K562 (cell line): ENCODE results near the gene EFNA2. TPM values are rescaled to one million over a fixed set of nuclear protein-coding genes. Genes with fewer than 3 reads are reported as not detected.

Source experiments
- ATAC-seq: fragments of 200-7000 bp; cut with Tn5 transposase; 3 replicates; pipeline ENCODE4 v1.9.1; 2020; ENCODE audit warnings: moderate library complexity
- BruUV-seq: library from RNA; stranded (reverse); fragments of 400-500 nt; replicated peaks from 2 replicates; lab custom pipeline; 2021; lab: Mats Ljungman, UMichigan
- CTCF ChIA-PET: fragments of 300-600 bp; formaldehyde crosslinking; extraction: SDS; loops from one replicate; lab custom pipeline; 2021; ENCODE audit warnings: low intra/inter-chr PET ratio; lab: Yijun Ruan, JAX
- POLR2A ChIA-PET: fragments of 300-600, 350-650 bp; sonication (Branson Sonifier 250); formaldehyde crosslinking; extraction: SDS; loops from one replicate; lab custom pipeline; 2021; ENCODE audit warnings: antibody characterized with exemption, inconsistent platforms; lab: Yijun Ruan, JAX
- DNase-seq, 4 experiments: peaks; one replicate each; pipeline versions ENCODE4 v3.0.0 to v3.0.0-alpha.2; 2011 to 2018; ENCODE audit warnings: low spot score in 3 of 4, mixed read lengths in 3 of 4; ENCODE audit errors: extremely low read depth in 1 of 4
- FAIRE-seq: peaks from 2 replicates; lab custom pipeline; 2011; peaks lifted over from hg19 to GRCh38; lab: Jason Lieb, UNC
- H2AFZ ChIP-seq: 2 replicates; pipeline ENCODE4 v1.6.0; 2011; ENCODE audit warnings: low read depth, low read length, control low read depth, inconsistent platforms
- H3K27ac ChIP-seq: fragments of 200-600 bp; 3 replicates; pipeline ENCODE4 v1.8.0; 2011; ENCODE audit warnings: low read depth, mild to moderate bottlenecking, control low read depth, inconsistent platforms, low read length, moderate library complexity, mixed read lengths; ENCODE audit errors: extremely low read depth
- H3K27me3 ChIP-seq, 2 experiments: fragments of 300-600 bp in 1 of 2; 2 replicates in 1 of 2; 3 replicates in 1 of 2; pipeline versions ENCODE4 v1.6.0 to v1.8.0; 2011; ENCODE audit warnings: inconsistent platforms in 2 of 2, low read length in 2 of 2, mild to moderate bottlenecking in 1 of 2, mixed read lengths in 1 of 2, moderate library complexity in 1 of 2; ENCODE audit not compliant: control insufficient read depth in 2 of 2, insufficient read depth in 2 of 2
- H3K36me3 ChIP-seq: fragments of 300-600 bp; 3 replicates; pipeline ENCODE4 v1.8.0; 2011; ENCODE audit warnings: mild to moderate bottlenecking, low read length, inconsistent platforms; ENCODE audit not compliant: control insufficient read depth, insufficient read depth
- H3K4me1 ChIP-seq, 2 experiments: fragments of 200-600 bp in 1 of 2; replicated peaks in 1 of 2; 2 replicates in 1 of 2; 3 replicates in 1 of 2; pipeline versions ENCODE4 v1.5.1 to v1.8.0; 2011; ENCODE audit warnings: inconsistent platforms in 2 of 2, low read length in 2 of 2, mild to moderate bottlenecking in 1 of 2, mixed read lengths in 1 of 2, moderate library complexity in 1 of 2; ENCODE audit not compliant: control insufficient read depth in 2 of 2, insufficient read depth in 2 of 2
- H3K4me2 ChIP-seq: 2 replicates; pipeline ENCODE4 v1.6.1; 2011; ENCODE audit warnings: low read length, control low read depth, inconsistent platforms, mixed read lengths; ENCODE audit not compliant: insufficient read depth
- H3K4me3 ChIP-seq: fragments of 200-600 bp; sonication (generic), shearing (Covaris generic); 2 replicates; pipeline ENCODE4 v1.5.1; 2016; ENCODE audit warnings: control low read depth, inconsistent platforms
- H3K79me2 ChIP-seq: fragments of 200-600 bp; 3 replicates; pipeline ENCODE4 v1.8.0; 2011; ENCODE audit warnings: low read length, inconsistent platforms; ENCODE audit not compliant: control insufficient read depth, insufficient read depth
- H3K9ac ChIP-seq, 2 experiments: 2 replicates each; pipeline versions ENCODE4 v1.6.0 to v1.6.1; 2011; ENCODE audit warnings: low read depth in 2 of 2, low read length in 2 of 2, control low read depth in 1 of 2, inconsistent platforms in 1 of 2, mild to moderate bottlenecking in 1 of 2, mixed read lengths in 1 of 2; ENCODE audit not compliant: insufficient read depth in 1 of 2
- H3K9me1 ChIP-seq: one replicate; pipeline ENCODE4 v1.6.0; 2011; ENCODE audit warnings: inconsistent platforms, mild to moderate bottlenecking, low read length, moderate library complexity; ENCODE audit not compliant: control insufficient read depth, insufficient read depth
- H3K9me3 ChIP-seq: replicated peaks from 2 replicates; pipeline ENCODE4 v1.5.1; 2011; ENCODE audit warnings: low read depth, low read length, inconsistent platforms; ENCODE audit not compliant: control insufficient read depth, insufficient read depth
- H4K20me1 ChIP-seq: replicated peaks from 2 replicates; pipeline ENCODE4 v1.6.1; 2011; ENCODE audit warnings: low read length, inconsistent platforms, mixed read lengths; ENCODE audit not compliant: control insufficient read depth, insufficient read depth
- ARID3B ChIP-seq: fragments of 250-450 bp; sonication (Bioruptor Pico); IDR thresholded peaks from 2 replicates; pipeline ENCODE4 v1.4.0; 2020; ENCODE audit warnings: borderline replicate concordance
- BHLHE40 ChIP-seq: IDR thresholded peaks from 2 replicates; pipeline ENCODE4 v1.6.1; 2011; ENCODE audit warnings: low read length, improper control_type of control experiment
- KLF1 ChIP-seq: fragments of 450-650 bp; IDR thresholded peaks from 2 replicates; pipeline ENCODE4 v1.6.1; 2016; ENCODE audit warnings: missing genetic modification characterization, missing compliant biosample characterization
- MLX ChIP-seq, 2 experiments: fragments of 450-650 bp in 1 of 2; sonication (generic) in 1 of 2; formaldehyde crosslinking; conservative IDR thresholded peaks; 2 replicates each; pipeline versions ENCODE4 v1.4.0 to v1.8.1; 2020 to 2022; ENCODE audit warnings: mild to moderate bottlenecking in 1 of 2, missing genetic modification reagents in 1 of 2
- NR4A1 ChIP-seq, 2 experiments: fragments of 250-450 bp in 1 of 2; fragments of 450-650 bp in 1 of 2; sonication (Bioruptor Pico) in 1 of 2; IDR thresholded peaks; 2 replicates each; pipeline versions ENCODE4 v1.4.0 to v1.6.1; 2016 to 2020; ENCODE audit warnings: mild to moderate bottlenecking in 2 of 2, missing compliant biosample characterization in 1 of 2, missing genetic modification characterization in 1 of 2, moderate library complexity in 1 of 2
- PATZ1 ChIP-seq: fragments of 250-450 bp; sonication (Bioruptor Pico); IDR thresholded peaks from 2 replicates; pipeline ENCODE4 v1.5.0; 2020; ENCODE audit warnings: mild to moderate bottlenecking, borderline replicate concordance
- PCBP1 ChIP-seq: fragments of 200-400 bp; formaldehyde crosslinking; IDR thresholded peaks from 2 replicates; pipeline ENCODE4 v1.6.1; 2018; ENCODE audit warnings: mild to moderate bottlenecking, low read depth, low read length; ENCODE audit not compliant: poor library complexity, severe bottlenecking
- SIN3B ChIP-seq: fragments of 450-650 bp; IDR thresholded peaks from 2 replicates; pipeline ENCODE4 v1.6.1; 2017; ENCODE audit warnings: low read depth, mild to moderate bottlenecking, moderate library complexity
- SMAD1 ChIP-seq: fragments of 150-350 bp; IDR thresholded peaks from 2 replicates; pipeline ENCODE4 v1.6.1; 2014; ENCODE audit warnings: low read length, low read depth; ENCODE audit not compliant: partially characterized antibody
- STAT6 ChIP-seq: sonication (generic); formaldehyde crosslinking; IDR thresholded peaks from 2 replicates; pipeline ENCODE4 v1.8.1; 2023; ENCODE audit warnings: mild to moderate bottlenecking, missing genetic modification reagents
- ZNF408 ChIP-seq: fragments of 250-450 bp; sonication (Bioruptor Pico); IDR thresholded peaks from 2 replicates; pipeline ENCODE4 v1.4.0; 2020; ENCODE audit warnings: low read depth, mild to moderate bottlenecking, moderate library complexity
- ZNF764 ChIP-seq: fragments of 250-450 bp; sonication (Bioruptor Pico); IDR thresholded peaks from 2 replicates; pipeline ENCODE4 v1.4.0; 2020; ENCODE audit warnings: low read depth, mild to moderate bottlenecking, moderate library complexity
- ZNF766 ChIP-seq: fragments of 200-800 bp; sonication (Bioruptor generic); conservative IDR thresholded peaks from 2 replicates; pipeline ENCODE4 v1.6.1; 2016; ENCODE audit warnings: missing genetic modification characterization, missing compliant biosample characterization
- ZNF785 ChIP-seq: fragments of 250-450 bp; sonication (Bioruptor Pico); IDR thresholded peaks from 2 replicates; pipeline ENCODE4 v1.4.0; 2020; ENCODE audit warnings: mild to moderate bottlenecking
- WGBS: fragments of 100-300 bp; shearing (Covaris generic); methylation state at CpG from one replicate; pipeline ENCODE4 v1.1.6; 2016; ENCODE audit warnings: low coverage, mixed read lengths; ENCODE audit not compliant: insufficient coverage; ENCODE audit errors: missing lambda C conversion rate; 5-methylcytosine and 5-hydroxymethylcytosine counted together
- in situ Hi-C: fragments of 300-500 bp; cut with MboI; formaldehyde crosslinking; loops from 4 replicates; pipeline ENCODE4 v1.15.0; 2018; ENCODE audit warnings: inconsistent platforms, mixed read lengths
- intact Hi-C: fragments of 100-400 bp; cut with micrococcal nuclease; formaldehyde crosslinking; loops from 2 replicates; pipeline ENCODE4 v1.14.2; 2022
- polyA plus RNA-seq, 8 experiments: library from polyadenylated mRNA; depleted of rRNA in 4 of 8; stranded (reverse) in 5 of 8; unstranded in 3 of 8; fragments of >200 nt; fragmentation: Nextera tagmentation in 2 of 8; fragmentation: Illumina TruSeq in 1 of 8; extraction: Ambion mirVana in 2 of 8; extraction: Trizol in 1 of 8; gene quantifications; 2 replicates each; pipeline versions ENCODE4 v1.2.1 to v1.2.3, GENCODE V29; 2011 to 2014; ENCODE audit warnings: inconsistent platforms in 1 of 8, missing spikeins in 1 of 8
- total RNA-seq, 7 experiments: library from RNA; depleted of rRNA in 6 of 7; stranded (reverse); fragments of >200 nt in 6 of 7; fragmentation: Illumina TruSeq in 2 of 7; extraction: Trizol in 2 of 7; gene quantifications; 2 replicates each; pipeline versions ENCODE4 v1.2.1 to v1.2.3, GENCODE V29; 2011 to 2021; ENCODE audit warnings: low replicate concordance in 1 of 7

The EFNA2 gene
- total and polyA plus RNA-seq, 9 of the 15 experiments (the other 6 are each of a cell fraction or from before 2014, with no cell fraction given) = 0.11 to 0.44 (median 0.15) TPM; not detected in 6

GRCh38 chr19:1343041-1343440, 57.4 kb downstream of the EFNA2 start (continued):
- TF ChIP-seq KLF1 (tag) = no peak
- no peak for TF ChIP-seq ZNF408 (CRISPR knock-in tag)
- no peak for TF ChIP-seq ZNF785
- no peak for TF ChIP-seq PATZ1 (CRISPR knock-in tag)
- TF ChIP-seq, all 486 proteins: peak for 0

GRCh38 chr19:1349211-1349610, 63.5 kb downstream of the EFNA2 start:
- no peaks in the 10 kb centered on the region for H4K20me1 ChIP-seq
- H3K79me2 ChIP-seq = no peaks in the 10 kb centered on the region
- no TSS peak for BruUV-seq
- H3K9me3 ChIP-seq = no peaks in the 10 kb centered on the region
- ChIA-PET POLR2A (interaction anchor here (1.5 kb wide), 1 partner anchor 80 kb away, joined by 6 read pairs; the partner anchor contains the start of gene CIRBP), CTCF (no interaction called here)
- peaks cover 0 to 6% of the 10 kb centered on the region in 2 experiments; a peak in 2 of 5 replicates for H3K4me1 ChIP-seq
- no peak overlapping the region for H2AFZ ChIP-seq
- FAIRE-seq = no peak
- H3K27ac ChIP-seq = no peak overlapping the region
- no peaks in the 10 kb centered on the region for H3K27me3 ChIP-seq
- WGBS = 67% methylated on average over 18 of the region's 18 CpGs
- in situ Hi-C loops (no loop called here), intact Hi-C loops (no loop called here)
- H3K36me3 ChIP-seq = no peaks in the 10 kb centered on the region
- H3K4me2 ChIP-seq = no peak overlapping the region
- H3K4me3 ChIP-seq = no peak overlapping the region
- no peak overlapping the region for H3K9ac ChIP-seq
- H3K9me1 ChIP-seq = no peaks in the 10 kb centered on the region
- ATAC-seq = no peak
- DNase-seq = no peak
- TF ChIP-seq NR4A1 (CRISPR knock-in tag; IDR thresholded peaks at IDR 0.05) = no peak
- TF ChIP-seq NR4A1 (tag; IDR thresholded peaks at IDR 0.05) = no peak
- no peak for TF ChIP-seq STAT6
- TF ChIP-seq MLX (CRISPR knock-in tag; conservative IDR thresholded peaks at IDR 0.05) = no peak
- no peak for TF ChIP-seq BHLHE40
- no peak for TF ChIP-seq ZNF766 (CRISPR knock-in tag)
- no peak for TF ChIP-seq PCBP1
- no peak for TF ChIP-seq SIN3B
- TF ChIP-seq SMAD1 = no peak
- no peak for TF ChIP-seq ZNF764 (CRISPR knock-in tag)
- TF ChIP-seq ARID3B (CRISPR knock-in tag) = no peak
